OCI-LY1 (cell line): ENCODE data around the gene COL19A1.

ENCODE experiments used
- EZH2 ChIP-seq: fragments of 200-600 bp; sonication (generic), shearing (Covaris generic); IDR thresholded peaks from 2 replicates; pipeline ENCODE4 v1.8.0; 2017; ENCODE audit warnings: borderline replicate concordance, mixed run types, mild to moderate bottlenecking, antibody characterized with exemption, low read length, moderate library complexity, mixed read lengths
- TF ChIP-seq, protein P1 (sequence below): fragments of 200-600 bp; sonication (generic), shearing (Covaris generic); IDR thresholded peaks from 2 replicates; pipeline ENCODE4 v1.5.1; 2017; ENCODE audit warnings: mild to moderate bottlenecking, antibody characterized with exemption, low read length, moderate library complexity, mixed read lengths

DNA sequence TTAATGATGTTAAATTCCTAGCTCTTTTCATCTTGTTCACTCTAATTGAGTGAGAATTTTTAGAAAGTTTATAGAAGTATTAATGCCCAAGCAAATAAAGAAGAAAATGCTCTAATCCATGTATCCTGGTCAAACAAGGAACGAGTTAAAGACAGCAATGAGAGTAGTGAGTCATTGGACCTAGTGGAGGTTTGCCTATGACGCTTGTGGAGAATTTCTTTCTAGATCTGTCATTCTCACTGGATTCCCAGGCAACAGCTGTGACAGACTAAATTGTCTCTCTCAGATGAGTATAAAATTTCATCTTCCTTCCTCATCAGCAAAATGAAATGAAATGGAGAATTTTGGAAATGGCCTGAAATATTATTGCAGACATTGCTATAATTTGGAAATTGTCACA is 127.9 kb downstream of the COL19A1 start:
- TF ChIP-seq, protein P1, sequence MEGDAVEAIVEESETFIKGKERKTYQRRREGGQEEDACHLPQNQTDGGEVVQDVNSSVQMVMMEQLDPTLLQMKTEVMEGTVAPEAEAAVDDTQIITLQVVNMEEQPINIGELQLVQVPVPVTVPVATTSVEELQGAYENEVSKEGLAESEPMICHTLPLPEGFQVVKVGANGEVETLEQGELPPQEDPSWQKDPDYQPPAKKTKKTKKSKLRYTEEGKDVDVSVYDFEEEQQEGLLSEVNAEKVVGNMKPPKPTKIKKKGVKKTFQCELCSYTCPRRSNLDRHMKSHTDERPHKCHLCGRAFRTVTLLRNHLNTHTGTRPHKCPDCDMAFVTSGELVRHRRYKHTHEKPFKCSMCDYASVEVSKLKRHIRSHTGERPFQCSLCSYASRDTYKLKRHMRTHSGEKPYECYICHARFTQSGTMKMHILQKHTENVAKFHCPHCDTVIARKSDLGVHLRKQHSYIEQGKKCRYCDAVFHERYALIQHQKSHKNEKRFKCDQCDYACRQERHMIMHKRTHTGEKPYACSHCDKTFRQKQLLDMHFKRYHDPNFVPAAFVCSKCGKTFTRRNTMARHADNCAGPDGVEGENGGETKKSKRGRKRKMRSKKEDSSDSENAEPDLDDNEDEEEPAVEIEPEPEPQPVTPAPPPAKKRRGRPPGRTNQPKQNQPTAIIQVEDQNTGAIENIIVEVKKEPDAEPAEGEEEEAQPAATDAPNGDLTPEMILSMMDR: no peak
- no peak for TF ChIP-seq EZH2
